NCI-H510A (cell line): ENCODE results near the gene CPED1.

Experiments
- DNase-seq: peaks from one replicate; lab custom pipeline; 2025; lab: John Stamatoyannopoulos, UW

The CPED1 gene

DNA sequence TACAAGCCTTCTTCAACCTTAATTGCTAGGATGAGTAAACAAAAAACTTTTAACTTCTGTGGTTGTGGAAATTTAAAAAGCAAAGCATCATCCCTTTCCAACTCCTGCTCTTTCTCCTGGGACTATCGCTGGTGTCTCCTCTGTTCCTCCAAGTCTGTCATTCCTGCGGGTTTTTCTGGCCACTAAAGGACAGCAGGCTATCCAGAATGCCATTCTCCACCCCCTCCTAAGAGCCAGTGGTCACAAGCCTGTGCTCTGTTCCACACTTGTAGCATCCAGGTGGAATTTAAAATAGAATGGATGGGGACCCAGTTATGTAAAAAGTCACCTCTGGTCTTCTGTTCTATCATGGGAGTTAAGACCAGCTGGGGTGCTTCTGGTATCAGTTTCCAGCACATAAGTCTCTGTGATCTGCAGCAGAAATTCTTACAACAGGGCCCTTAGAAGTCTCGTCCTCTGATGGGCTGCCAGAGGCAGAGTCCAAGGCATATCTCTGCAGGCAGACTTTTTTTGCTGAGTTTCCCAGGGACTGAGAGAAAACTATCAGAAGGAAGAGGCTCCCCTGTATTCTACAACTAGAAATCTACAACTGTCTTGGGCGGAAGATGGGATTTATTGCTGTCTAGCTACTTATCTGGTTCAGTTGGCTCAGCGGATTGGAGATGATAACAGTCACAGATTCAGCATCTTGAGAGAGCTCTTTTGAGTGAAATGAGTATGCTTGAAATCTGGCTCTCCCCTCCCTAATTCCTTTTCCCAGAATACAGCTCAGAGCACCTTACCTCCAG lies 335.2 kb downstream of the CPED1 start:
- DNase-seq, result no peak

GRCh38 chr7:121327671-121328070 lies 339.2 kb downstream of the CPED1 start:
- no peak for DNase-seq

GRCh38 chr7:121328508-121329190 lies 340.1 kb downstream of the CPED1 start, which contains the start of gene WNT16:
TSS of gene WNT16 (plus strand) at chr7:121329000. CDS start at chr7:121329293, 293 bp downstream.
- peak; percentile 23 for DNase-seq

GRCh38 chr7:121329191-121330052 lies 340.9 kb downstream of the CPED1 start:
- DNase-seq, result peak; percentile 17

DNA sequence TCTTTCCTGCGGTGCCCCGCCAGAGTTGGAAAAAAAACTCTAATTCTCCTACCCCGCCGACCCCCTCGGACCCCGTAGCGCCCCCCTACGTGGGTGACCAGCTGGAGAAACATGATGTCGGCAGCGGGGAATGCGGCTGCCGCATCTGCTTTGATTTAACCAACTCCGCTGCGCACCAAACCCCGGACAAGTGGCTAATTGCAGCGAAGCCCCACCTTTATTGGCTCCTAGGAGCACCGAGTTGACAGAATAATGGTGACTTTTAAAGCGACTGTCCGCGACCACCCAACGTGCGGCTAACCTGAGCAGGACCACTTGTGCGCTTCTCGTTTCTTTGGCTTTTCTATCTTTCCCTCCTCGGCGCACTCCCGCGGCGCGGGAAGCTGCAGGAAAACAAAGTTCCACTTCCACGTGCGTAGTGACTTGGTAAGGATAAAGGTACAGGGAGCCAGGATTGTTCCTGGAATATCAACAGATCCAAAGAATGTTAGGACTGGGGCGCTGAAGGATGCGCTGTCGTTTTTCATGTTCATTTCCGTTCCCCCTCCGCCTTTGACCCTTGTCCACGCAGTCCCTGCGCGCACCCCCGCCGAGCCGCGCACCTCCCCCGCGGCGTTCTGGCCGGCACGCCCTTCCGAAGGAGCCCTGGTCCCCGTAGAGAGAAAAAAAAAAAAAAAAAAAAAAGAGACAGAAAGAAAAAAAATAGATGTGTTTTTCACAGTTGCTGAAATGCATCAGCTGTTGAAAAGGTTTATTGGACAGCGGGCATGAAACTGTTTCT lies 341.7 kb downstream of the CPED1 start:
- DNase-seq, result no peak

DNA sequence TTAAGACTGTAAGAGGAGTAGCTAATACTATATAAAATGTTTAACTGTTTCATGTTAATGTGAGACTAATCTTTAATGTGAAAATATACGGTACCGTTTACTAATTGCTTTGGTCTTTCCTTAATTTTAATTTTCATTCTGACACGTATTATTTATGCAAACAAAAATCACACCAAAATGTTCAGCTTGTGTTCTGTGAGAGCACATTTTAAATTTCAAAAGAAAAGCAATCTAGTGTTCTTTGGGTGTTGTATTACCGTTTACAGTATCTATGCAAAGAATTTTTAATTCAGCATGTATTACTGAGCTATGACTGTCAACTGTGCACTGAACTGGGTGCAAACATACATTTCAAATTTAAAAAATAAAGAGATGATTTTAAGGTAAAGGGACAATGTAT lies 342.5 kb downstream of the CPED1 start:
- no peak for DNase-seq

- DNase-seq, result no peak
Measured at GRCh38 chr7:121331574-121331973, 343.1 kb downstream of the CPED1 start.

- no peak for DNase-seq
Measured at GRCh38 chr7:121334376-121334775, 345.9 kb downstream of the CPED1 start.

GRCh38 chr7:121334875-121335648 lies 346.6 kb downstream of the CPED1 start:
- DNase-seq, result no peak

DNA sequence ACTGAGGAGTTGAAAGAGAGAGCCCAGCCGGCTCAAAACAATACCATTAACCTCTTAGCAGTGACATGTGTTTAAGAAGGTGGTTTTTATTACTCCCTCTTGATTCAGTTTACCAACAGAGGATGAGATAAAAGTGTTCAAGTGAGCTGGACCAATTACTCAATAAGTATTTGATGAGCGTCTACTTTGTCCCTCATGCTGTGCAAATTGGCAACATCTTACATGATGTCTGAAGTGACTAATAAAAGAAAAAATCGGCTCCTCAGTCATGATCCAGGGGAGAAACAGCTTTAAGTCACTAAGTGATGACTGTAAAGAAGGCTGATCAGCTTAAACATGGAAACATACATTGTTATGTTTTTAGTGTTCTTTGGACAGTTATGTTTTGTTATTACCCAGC lies 348.1 kb downstream of the CPED1 start:
- no peak for DNase-seq

- no peak for DNase-seq
Measured at GRCh38 chr7:121337398-121337797, 348.9 kb downstream of the CPED1 start.

GRCh38 chr7:121339082-121339481 lies 350.6 kb downstream of the CPED1 start:
- DNase-seq, result no peak

DNA sequence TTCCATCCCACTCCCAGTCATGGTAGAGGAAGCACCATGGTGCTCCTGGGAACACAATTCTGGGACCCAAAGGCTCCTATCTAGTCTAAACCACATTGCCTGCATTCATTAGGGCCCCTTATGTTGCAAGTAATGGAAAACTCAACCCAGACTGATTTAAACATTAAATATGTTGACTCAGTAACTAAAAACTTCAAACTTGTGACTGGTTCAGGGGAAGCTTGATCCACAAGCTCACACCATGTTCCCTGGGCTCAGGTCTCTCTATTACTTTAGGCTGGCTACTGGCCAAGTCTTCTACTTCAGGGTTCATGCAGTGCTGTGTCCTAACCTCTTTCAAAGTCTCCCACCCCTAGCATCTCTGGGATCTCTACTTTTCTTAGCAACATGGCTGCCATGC lies 353.4 kb downstream of the CPED1 start:
- no peak for DNase-seq

DNA sequence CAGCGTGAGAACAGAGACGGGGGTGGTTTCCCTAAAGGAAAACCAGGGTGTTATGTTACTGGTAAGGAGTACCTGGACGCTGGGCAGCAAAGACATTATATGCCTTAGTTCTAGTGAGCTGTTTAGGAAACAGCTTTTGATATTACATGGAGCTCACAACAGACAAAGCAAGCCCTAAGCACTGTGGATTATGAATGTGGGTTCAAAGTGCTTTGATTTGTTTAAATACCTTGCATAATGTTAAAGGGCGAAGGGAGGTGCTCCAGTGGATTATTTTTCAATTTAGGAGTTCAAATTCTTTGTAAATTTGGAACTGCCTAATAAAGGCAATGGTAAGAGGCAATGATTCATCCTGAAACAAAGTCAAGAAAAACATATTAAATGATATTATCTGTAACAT lies 354.1 kb downstream of the CPED1 start:
- no peak for DNase-seq

GRCh38 chr7:121343302-121343701 lies 354.8 kb downstream of the CPED1 start:
- DNase-seq, result no peak

- no peak for DNase-seq
Measured at GRCh38 chr7:121344093-121344492, 355.6 kb downstream of the CPED1 start.

DNA sequence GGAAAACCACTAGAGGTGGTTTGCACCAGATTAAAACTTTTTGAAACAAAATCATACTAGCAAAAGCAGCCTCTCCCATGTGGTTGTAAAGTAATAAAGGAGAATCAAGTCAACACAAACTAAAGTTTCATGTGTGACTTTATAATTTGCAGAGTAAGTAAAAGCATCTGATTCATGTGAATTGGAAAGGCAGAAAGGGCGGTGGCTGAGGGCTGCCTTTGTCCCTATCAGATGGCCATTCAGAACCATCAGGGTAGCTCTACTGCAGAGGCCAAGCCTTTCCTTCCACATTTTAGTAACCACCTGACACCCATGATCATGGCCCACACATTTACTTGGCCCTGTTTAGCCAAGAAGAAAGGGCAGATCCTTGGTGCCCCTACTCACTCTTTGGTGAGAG lies 356.0 kb downstream of the CPED1 start:
- no peak for DNase-seq
